ENCODE data around the gene DCAKD.

The DCAKD gene

GRCh38 chr17:45029758-45030423 lies 21.5 kb downstream of the DCAKD start:
- DNase-seq: no peak

GRCh38 chr17:45029096-45029495 lies 22.3 kb downstream of the DCAKD start:
- DNase-seq: no peak

GRCh38 chr17:45022655-45023339 lies 28.6 kb downstream of the DCAKD start:
- no peak for DNase-seq

DNA sequence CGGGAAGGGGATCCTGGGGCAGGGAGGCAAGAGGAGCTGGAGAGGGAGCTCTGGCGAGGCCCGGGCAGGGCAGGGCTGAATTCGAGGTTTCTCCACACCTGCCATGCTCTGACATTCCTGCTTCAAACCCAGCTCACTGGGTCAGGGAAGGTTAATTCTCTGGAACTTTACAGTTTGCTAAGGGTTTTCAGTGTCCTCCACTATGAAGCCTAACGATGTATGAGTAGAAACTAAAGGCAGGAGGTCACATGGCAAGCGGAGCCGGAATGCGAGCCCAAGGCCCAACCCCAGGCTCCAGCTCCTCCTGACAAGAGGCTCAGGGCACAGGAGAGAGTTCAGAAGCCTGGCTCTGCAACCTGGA lies 29.2 kb downstream of the DCAKD start:
- no peak for DNase-seq

GRCh38 chr17:45021607-45022287 lies 29.7 kb downstream of the DCAKD start:
- peak; percentile 9 for DNase-seq

DNA sequence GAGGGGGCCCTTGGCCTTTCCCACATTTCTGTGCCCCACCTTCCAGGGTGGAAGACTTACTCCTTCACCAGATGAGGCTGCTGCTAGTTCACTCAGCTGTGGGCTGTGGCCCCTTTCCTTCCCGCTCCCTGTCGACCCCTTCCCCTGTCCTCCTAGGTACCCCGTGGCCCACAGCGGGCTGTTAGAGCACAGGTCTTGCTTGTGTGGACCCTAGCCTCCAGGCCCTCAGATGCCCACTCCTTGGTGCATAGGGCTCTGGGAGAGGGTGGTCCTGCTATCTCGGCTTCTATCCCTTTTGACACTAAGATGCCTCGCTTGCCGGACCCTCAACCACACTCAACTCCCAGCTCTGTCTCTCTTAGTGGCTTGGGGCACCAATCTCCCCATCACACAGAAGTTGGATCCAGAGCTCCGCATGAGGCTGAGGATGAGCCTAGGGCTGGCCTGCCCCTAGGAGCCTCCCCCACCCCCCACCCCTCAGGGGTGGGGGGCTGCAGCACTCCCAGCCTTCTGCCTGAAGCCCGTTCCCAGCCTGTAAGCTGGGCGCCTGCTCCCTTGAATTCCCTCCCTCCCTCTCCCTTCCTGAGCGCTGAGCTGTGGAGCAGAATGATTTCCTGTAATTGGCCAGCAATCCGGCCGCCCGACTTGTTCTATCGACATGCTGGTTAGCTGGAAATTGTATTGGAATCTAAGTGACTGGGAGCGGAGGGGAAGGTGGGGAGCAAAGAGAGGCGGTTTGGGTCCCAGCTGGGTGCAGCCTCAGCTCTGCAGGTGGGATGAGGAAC lies 30.9 kb downstream of the DCAKD start:
- no peak for DNase-seq

GRCh38 chr17:45018848-45019711 lies 32.4 kb downstream of the DCAKD start:
- peak; percentile 39 for DNase-seq

DNA sequence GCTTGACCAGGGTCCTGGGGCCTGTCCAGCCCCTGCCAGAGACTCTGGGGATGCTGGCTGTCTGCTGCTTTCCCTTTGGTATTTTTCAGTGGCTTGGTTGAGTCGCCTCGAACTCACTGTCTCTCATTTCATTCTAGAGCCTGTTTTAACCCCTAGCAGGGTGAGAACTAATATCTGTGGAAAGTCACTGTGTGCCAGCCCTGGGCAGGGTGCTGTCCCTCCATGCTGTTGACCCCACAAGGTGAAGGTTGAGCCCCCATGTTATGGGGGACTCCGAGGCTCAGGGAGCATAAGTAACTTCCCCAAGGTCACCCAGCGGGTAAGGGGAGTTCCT lies 33.0 kb downstream of the DCAKD start:
- no peak for DNase-seq

DNA sequence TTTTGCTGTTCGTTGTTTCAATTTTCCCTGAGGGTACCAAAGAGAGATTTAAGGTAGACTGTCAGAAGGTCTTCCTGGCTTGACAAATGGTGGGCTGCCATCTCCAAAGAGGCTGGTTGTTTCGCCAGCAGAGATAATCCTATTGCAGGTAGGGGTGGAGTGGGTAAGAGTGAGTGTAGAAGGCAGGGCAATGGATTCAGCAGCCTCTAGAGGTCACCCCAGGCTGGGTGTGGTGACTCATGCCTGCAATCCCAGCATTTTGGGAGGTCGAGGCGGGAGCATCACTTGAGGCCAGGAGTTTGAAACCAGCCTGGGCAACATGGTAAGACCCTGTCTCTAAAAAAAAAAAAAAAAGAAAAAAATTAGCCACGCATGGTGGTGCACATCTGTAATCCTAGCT lies 34.6 kb downstream of the DCAKD start:
- DNase-seq: no peak

- DNase-seq: no peak
Observed at GRCh38 chr17:45016237-45016636, 35.2 kb downstream of the DCAKD start.

DNA sequence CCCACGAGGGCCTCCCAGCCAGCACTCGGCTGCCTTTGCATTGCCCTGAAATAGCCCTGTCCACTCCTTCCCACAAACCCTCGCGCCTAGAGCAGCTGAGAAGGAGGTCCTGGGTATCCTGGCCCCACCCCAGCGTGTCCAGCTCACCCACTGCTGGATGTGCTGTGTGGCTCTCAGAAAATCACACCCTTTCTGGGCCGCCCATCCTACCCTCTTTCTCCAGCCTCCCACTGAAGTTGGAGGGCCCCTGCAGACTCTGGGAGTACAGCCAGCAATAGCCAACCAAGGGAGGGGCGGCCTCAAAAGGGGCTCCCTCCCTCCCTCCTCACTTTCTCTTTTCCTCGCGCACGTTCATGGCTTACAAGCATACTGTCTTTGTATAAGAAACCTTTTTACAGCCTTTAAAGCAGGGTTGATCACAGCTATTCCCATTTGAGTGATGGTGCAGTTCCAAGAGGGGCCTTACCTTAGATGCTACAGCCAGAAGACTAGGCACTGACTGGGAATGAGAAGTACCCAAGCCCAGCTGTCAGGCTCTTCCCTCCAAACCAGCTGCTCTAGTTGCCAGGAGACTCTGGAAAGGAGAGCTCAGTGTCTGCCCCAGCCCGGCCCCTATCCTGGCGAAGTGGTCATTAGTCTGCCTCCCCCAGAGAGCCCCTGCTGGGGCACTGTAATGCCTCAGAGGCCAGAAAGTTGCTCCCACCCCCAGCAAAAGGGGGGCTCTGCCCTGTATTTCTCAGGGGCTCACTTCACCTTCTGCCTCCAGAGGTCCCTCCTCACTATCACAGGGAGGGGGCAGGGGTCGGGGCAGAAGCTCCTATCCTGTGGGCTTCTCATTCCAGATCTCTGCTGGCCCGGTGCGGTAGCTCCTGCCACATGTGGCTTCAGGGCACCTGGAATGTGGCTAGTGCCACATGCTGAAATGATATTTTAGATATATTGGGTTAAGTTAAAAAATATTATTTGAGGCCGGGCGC lies 38.1 kb downstream of the DCAKD start:
- no peak for DNase-seq

- no peak for DNase-seq
Observed at GRCh38 chr17:45011767-45012166, 39.7 kb downstream of the DCAKD start.

DNA sequence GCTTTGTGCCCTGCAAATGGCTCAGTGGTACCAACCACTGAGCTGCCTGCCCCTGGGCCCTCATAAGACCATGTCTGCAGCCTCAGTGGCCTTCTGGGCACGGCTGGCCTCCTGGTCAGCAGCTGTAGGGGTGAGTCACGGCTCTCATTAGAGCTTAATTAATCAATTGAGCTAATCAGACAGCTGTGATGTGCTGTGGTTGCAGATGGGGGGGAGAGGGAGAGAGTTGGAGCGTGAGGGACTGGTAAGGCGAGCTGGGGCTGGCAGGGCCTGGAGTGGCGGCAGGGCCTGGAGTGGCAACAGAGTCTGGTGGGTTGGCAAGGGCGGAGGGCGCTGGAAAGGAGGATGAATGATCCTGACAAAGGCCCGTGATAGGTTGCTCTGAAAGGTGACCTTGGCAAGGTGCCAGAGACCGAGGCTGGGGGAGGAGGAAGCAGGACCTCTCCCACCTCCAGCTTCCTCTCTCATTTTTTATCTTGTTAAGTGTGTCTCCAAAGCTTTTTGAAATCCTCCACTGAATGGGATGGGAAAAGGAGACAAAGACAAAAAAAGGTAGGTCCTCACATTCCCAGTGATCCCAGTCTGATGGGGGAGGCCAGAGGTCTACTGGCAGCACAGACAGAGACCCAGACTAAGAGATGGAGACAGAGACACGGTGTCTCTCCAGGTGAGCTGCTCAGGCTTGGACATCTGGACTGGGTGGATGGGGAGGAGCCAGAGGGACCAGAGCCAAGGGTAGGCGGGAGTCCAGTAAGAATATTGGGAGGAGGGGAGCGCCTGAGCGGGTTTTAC lies 41.6 kb downstream of the DCAKD start:
- no peak for DNase-seq

- DNase-seq: no peak
Observed at GRCh38 chr17:45008216-45008615, 43.2 kb downstream of the DCAKD start.

DNA sequence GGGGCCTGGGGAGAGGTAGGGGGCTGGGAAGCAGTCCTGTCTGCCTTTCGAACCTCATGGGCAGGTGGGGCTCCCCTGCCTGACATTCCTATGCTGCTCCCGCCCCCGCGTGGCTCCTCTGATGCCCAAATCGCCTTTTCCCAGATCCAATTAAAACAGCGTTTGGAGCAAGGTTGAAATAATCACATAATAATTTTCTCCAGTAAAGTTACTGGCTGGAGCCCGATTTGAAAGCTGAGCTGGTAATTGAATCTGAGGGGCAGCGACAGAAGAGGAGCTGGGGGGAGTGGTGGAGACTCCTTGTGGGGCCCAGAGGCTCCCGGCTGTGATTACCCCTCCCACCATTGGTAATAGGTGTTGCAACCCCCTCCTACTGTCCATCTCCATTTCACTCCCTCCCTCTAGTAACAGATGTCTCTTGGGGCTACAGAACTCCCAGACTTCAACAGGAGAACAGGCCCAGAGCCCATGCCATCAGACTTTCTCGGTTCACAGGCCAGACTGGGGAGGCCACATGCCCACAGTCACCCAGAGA lies 44.4 kb downstream of the DCAKD start:
- no peak for DNase-seq

DNA sequence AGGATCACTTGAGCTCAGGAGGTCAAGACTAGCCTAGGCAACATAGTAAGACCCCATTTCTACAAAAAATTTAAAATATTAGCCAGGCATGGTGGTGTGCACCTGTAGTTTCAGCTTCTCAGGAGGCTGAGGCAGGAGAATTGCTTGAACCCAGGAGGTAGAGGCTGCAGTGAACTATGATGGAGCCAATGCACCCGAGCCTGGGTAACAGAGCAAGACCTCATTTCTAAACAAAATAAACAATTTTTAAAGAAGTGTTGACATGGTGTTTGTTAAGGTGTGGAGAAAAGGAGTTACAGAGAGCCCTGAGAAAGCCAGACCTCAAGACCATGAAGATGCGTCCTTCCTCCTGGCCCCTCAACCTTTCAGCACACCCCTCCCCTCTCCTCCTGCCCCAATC lies 45.7 kb downstream of the DCAKD start:
- DNase-seq: no peak

- DNase-seq: no peak
Observed at GRCh38 chr17:45004388-45004787, 47.0 kb downstream of the DCAKD start.

DNA sequence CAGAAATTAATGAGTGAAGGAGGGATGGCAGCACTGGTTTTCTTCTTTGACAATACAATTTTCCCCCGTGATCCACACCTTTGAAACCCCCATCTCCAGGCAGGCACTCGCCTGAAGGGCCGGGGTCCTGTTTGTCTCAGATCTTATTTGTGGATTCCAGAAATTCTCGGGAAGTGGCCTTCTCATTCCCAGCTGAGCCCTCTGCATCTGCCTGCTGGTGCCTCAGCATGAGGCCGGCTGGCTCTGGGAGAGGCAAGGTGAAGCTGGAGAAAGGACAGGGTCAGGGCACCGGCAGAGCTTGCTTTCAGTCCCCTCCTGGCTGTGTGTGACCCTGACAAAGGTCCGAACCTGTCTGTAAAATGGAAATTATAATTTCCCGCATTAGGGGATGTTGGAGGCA lies 47.6 kb downstream of the DCAKD start:
- DNase-seq: no peak

DNA sequence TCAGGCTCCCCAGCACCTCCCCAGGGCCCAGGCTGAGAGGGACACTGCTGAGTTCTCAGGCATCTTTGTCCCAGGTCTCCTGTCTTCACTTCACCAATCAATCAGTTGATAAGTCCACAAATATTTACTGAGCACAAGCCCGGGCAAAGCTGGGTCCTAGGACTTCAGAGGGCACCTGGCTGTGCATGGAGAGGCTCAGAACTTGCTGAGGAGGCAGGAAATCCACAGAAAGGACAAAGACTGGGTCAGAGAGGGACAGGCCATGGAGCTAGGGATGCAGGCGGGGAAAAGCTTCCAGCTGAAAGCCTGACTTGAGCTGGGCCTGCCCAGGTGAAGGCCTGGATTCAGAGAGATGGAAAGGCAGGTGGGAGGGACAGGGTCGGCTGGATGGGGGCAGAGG lies 50.1 kb downstream of the DCAKD start:
- DNase-seq: no peak

GRCh38 chr17:44999433-44999832 lies 52.0 kb downstream of the DCAKD start:
- DNase-seq: no peak
